Memory B cell (primary cell): ENCODE measurements around the gene KL.

Experiments used
- ATAC-seq: fragments of 150-1000 bp; cut with Tn5 transposase; 2 replicates; pipeline ENCODE4 v1.10.0; 2021; ENCODE audit warnings: low read depth, mild to moderate bottlenecking, moderate library complexity
- DNase-seq, 2 donors: peaks; one replicate each; pipeline ENCODE4 v3.0.0; 2022; ENCODE audit warnings: low spot score in 2 of 2
- H3K27ac Mint-ChIP-seq: one replicate; pipeline ENCODE4 v1.8.0; 2022; ENCODE audit warnings: mild to moderate bottlenecking, moderate library complexity, mixed read lengths
- H3K27me3 Mint-ChIP-seq: one replicate; pipeline ENCODE4 v1.8.0; 2022; ENCODE audit warnings: mixed read lengths
- H3K36me3 Mint-ChIP-seq: one replicate; pipeline ENCODE4 v1.8.0; 2022; ENCODE audit warnings: mild to moderate bottlenecking, mixed read lengths
- H3K4me1 Mint-ChIP-seq: one replicate; pipeline ENCODE4 v1.8.0; 2022; ENCODE audit warnings: mixed read lengths
- H3K4me3 Mint-ChIP-seq: one replicate; pipeline ENCODE4 v1.8.0; 2022; ENCODE audit warnings: mild to moderate bottlenecking, moderate library complexity, mixed read lengths
- H3K9me3 Mint-ChIP-seq: one replicate; pipeline ENCODE4 v1.8.0; 2022; ENCODE audit warnings: mixed read lengths

KL gene

DNA sequence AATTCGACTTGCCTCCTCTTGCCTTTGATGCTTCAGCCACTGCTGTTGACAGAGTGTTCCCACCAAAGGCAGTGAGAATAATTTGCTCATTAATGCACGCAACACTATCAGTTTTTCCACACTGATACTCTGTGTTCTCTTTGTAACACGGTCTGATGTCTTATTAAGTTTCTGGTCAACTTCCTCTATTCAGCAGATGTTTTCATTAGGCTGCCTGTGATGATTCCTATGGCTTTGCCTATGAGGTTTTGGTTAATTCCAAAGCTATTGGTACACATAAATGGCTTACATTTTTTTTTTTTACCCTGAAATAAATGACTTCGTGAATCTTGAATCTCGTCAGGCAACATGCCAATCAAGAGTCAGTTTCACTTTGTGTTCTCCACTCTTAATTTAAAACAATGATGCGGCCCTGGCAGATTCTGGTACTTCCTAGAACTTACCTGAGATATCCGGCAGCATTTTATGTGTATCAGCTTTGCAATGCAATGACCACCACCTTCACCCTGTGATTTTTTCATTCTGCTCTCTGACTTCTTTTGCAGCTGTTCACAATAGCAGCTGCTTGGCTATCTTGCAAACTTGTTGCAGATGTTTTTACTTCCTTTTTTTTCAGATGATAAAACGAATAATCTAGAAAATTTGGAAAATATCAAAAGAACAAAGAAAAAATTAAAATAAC lies 27.5 kb upstream of the KL start:
- Mint-ChIP-seq H3K27me3 (peaks cover 15% of the 10 kb centered on the region), H3K4me1 (peaks cover 9% of the 10 kb centered on the region), H3K4me3 (no peak overlapping the region), H3K27ac (no peak overlapping the region), H3K36me3 (peaks cover 3% of the 10 kb centered on the region), H3K9me3 (peaks cover 5% of the 10 kb centered on the region)
- DNase-seq, result no peak
- ATAC-seq, result no peak

DNA sequence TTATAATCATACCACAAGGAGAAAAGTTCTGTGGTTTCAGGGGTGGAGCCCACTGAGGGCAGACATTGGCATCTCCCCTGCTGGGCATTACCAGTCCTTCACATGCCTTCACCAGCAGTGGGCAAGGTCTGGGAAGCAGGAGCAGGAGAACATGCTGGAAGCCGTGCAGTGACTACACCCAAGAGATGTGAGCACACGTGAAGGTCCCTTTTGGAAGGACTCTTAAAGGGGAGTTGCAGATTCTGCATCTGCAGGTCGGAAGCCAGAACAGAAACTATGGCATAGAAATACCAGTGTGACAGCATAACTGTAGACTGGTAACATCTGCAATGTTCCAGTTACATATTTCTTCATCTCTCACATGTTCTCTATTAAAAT lies 26.9 kb upstream of the KL start:
- H3K4me1 Mint-ChIP-seq, result peaks cover 9% of the 10 kb centered on the region
- peaks cover 3% of the 10 kb centered on the region for H3K36me3 Mint-ChIP-seq
- ATAC-seq (no peak), DNase-seq (no peak)
- H3K9me3 Mint-ChIP-seq, result peaks cover 3% of the 10 kb centered on the region
- no peak overlapping the region for H3K27ac Mint-ChIP-seq
- H3K27me3 Mint-ChIP-seq, result peaks cover 14% of the 10 kb centered on the region
- H3K4me3 Mint-ChIP-seq, result no peak overlapping the region

DNA sequence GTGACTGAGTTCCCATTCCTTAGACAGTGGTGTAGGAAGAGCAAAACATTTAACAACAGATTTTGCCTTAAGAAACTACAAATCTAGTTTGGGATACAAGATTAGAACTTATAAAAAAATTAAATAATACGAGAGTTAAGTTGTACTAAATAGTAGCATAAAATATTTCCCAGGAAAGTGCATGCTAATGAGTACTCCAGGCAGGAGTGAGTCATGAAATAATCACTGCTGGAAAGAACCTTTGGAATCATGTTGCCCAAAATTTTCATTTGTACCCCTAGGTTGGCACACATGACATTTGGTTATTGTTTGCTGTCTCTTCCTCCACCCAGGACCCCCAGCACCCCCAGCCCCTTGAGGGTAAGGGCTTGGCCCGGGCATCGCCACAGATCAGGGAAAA lies 26.3 kb upstream of the KL start:
- ATAC-seq (no peak), DNase-seq (no peak)
- H3K9me3 Mint-ChIP-seq, result no peaks in the 10 kb centered on the region
- peaks cover 11% of the 10 kb centered on the region for H3K27me3 Mint-ChIP-seq
- peaks cover 9% of the 10 kb centered on the region for H3K4me1 Mint-ChIP-seq
- H3K36me3 Mint-ChIP-seq, result no peaks in the 10 kb centered on the region
- no peak overlapping the region for H3K27ac Mint-ChIP-seq
- H3K4me3 Mint-ChIP-seq, result no peak overlapping the region

DNA sequence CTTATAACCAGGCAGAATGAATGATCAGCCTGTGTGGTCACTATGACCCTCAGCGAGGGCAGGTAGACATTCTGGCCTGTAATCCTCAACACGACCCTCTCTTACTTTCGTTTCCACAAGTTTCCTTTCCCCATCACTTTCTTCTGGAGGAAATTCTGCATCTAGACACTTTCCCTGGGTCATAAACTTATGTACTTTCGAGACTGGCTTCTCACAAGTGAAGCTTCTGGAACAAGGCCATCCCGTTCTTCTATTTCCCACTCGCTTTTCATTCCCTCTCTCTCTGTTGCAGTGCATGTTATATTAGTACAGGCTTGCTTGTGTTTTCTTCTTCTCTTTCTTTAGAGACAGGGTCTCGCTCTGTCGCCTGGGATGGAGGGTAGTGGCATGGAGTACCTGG lies 23.1 kb upstream of the KL start:
- no peak for ATAC-seq
- no peak overlapping the region for H3K27ac Mint-ChIP-seq
- H3K4me3 Mint-ChIP-seq, result no peak overlapping the region
- peaks cover 9% of the 10 kb centered on the region for H3K4me1 Mint-ChIP-seq
- no peaks in the 10 kb centered on the region for H3K36me3 Mint-ChIP-seq
- peaks cover 10% of the 10 kb centered on the region for H3K27me3 Mint-ChIP-seq
- DNase-seq, result no peak
- H3K9me3 Mint-ChIP-seq, result no peaks in the 10 kb centered on the region

DNA sequence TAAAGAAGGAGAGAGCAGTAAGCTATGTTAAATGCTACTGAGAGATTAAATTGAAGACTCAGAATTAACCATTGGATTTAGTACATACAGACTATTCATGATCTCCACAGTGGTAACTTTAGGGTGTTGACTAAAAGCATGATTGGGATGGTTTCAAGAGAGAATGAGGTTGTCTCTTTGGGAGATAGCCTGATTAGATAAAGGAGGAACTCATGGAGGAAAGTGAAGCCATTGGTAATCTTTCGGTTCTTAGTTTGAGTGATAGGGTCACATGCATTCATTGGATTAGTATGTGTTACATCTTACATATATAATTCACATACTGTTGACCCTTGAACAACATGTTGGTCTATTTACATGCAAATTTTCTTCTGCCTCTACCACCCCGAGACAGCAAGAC lies 18.8 kb upstream of the KL start:
- no peak for ATAC-seq
- no peaks in the 10 kb centered on the region for H3K36me3 Mint-ChIP-seq
- H3K9me3 Mint-ChIP-seq, result no peaks in the 10 kb centered on the region
- H3K4me3 Mint-ChIP-seq, result no peak overlapping the region
- H3K4me1 Mint-ChIP-seq, result no peaks in the 10 kb centered on the region
- no peak overlapping the region for H3K27ac Mint-ChIP-seq
- H3K27me3 Mint-ChIP-seq, result peaks cover 4% of the 10 kb centered on the region
- DNase-seq, result no peak

- DNase-seq, result no peak
- Mint-ChIP-seq H3K4me3 (no peak overlapping the region), H3K4me1 (no peaks in the 10 kb centered on the region), H3K27me3 (peaks cover 4% of the 10 kb centered on the region), H3K27ac (no peak overlapping the region), H3K36me3 (no peaks in the 10 kb centered on the region), H3K9me3 (no peaks in the 10 kb centered on the region)
- no peak for ATAC-seq
Measured at GRCh38 chr13:32998966-32999365, 17.3 kb upstream of the KL start.

- no peaks in the 10 kb centered on the region for H3K4me1 Mint-ChIP-seq
- no peak for DNase-seq
- no peaks in the 10 kb centered on the region for H3K9me3 Mint-ChIP-seq
- H3K36me3 Mint-ChIP-seq, result no peaks in the 10 kb centered on the region
- peaks cover 3% of the 10 kb centered on the region for H3K27me3 Mint-ChIP-seq
- no peak overlapping the region for H3K4me3 Mint-ChIP-seq
- no peak for ATAC-seq
- H3K27ac Mint-ChIP-seq, result no peak overlapping the region
Measured at GRCh38 chr13:33000365-33000764, 15.9 kb upstream of the KL start.

- ATAC-seq, result no peak
- H3K36me3 Mint-ChIP-seq, result peaks cover 7% of the 10 kb centered on the region
- peaks cover 11% of the 10 kb centered on the region for H3K9me3 Mint-ChIP-seq
- H3K4me1 Mint-ChIP-seq, result no peaks in the 10 kb centered on the region
- peaks cover 9% of the 10 kb centered on the region for H3K27me3 Mint-ChIP-seq
- no peak for DNase-seq
- no peak overlapping the region for H3K27ac Mint-ChIP-seq
- H3K4me3 Mint-ChIP-seq, result no peak overlapping the region
Measured at GRCh38 chr13:33003458-33004019, 12.7 kb upstream of the KL start.

DNA sequence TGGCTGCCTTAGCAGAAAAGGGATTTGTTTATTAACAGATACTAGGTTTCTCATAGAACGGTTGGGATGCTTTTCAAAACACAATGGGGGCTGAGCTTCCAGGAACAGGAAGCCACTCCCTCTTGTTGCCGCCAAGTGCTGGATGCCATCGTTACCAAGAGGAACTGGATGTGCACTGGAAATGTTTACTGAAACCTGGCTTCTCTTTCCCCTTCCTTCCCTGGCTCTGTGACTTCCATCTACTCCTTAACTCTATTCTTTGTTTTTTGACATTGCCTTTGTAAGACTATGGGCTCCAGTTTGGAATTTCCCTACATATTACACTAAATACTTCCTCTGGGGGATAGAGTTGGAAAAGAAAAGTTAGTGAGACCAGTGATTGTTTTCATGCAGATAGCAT lies 11.7 kb upstream of the KL start:
- H3K27me3 Mint-ChIP-seq, result peaks cover 16% of the 10 kb centered on the region

GRCh38 chr13:33006134-33006533 lies 10.1 kb upstream of the KL start:
- Mint-ChIP-seq H3K27ac (no peak overlapping the region), H3K27me3 (peaks cover 21% of the 10 kb centered on the region), H3K4me1 (no peaks in the 10 kb centered on the region), H3K4me3 (no peak overlapping the region), H3K36me3 (peaks cover 12% of the 10 kb centered on the region), H3K9me3 (peaks cover 18% of the 10 kb centered on the region)
- DNase-seq (no peak), ATAC-seq (no peak)

More for the DNA sequence above, 11.7 kb upstream of the KL start:
- DNase-seq (no peak), ATAC-seq (no peak)
- peaks cover 12% of the 10 kb centered on the region for H3K36me3 Mint-ChIP-seq
- H3K27ac Mint-ChIP-seq, result no peak overlapping the region
- H3K9me3 Mint-ChIP-seq, result peaks cover 17% of the 10 kb centered on the region
- no peaks in the 10 kb centered on the region for H3K4me1 Mint-ChIP-seq
- no peak overlapping the region for H3K4me3 Mint-ChIP-seq

- no peaks in the 10 kb centered on the region for H3K4me1 Mint-ChIP-seq
- no peak overlapping the region for H3K27ac Mint-ChIP-seq
- H3K4me3 Mint-ChIP-seq, result no peak overlapping the region
- peaks cover 12% of the 10 kb centered on the region for H3K36me3 Mint-ChIP-seq
- DNase-seq, result no peak
- H3K9me3 Mint-ChIP-seq, result peaks cover 18% of the 10 kb centered on the region
- peaks cover 21% of the 10 kb centered on the region for H3K27me3 Mint-ChIP-seq
- no peak for ATAC-seq
Measured at GRCh38 chr13:33006638-33007037, 9.6 kb upstream of the KL start.

DNA sequence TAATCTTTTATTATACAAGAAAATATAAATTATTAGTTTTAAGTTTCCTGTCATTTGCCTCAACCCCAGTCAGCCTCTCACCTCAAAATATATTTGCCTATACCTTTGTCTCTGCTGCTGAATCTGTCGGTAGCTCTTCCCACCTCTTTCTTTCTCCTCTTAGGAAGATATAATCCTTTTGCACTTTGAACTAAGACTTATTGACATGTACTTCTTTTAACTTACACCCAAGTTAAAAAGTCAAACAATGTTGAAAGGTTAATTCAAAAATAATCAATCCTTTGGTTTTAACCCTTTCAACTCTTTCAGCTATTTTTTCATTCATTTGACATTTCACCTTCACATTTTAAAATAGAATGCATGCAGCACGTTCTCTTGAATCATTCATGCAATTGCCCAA lies 9.0 kb upstream of the KL start:
- peaks cover 22% of the 10 kb centered on the region for H3K27me3 Mint-ChIP-seq
- ATAC-seq (no peak), DNase-seq (no peak)
- no peaks in the 10 kb centered on the region for H3K4me1 Mint-ChIP-seq
- H3K4me3 Mint-ChIP-seq, result no peak overlapping the region
- peaks cover 12% of the 10 kb centered on the region for H3K36me3 Mint-ChIP-seq
- H3K9me3 Mint-ChIP-seq, result peaks cover 18% of the 10 kb centered on the region
- H3K27ac Mint-ChIP-seq, result no peak overlapping the region

- H3K4me3 Mint-ChIP-seq, result no peak overlapping the region
- H3K27me3 Mint-ChIP-seq, result peaks cover 22% of the 10 kb centered on the region
- H3K9me3 Mint-ChIP-seq, result peaks cover 18% of the 10 kb centered on the region
- H3K27ac Mint-ChIP-seq, result no peak overlapping the region
- H3K4me1 Mint-ChIP-seq, result no peaks in the 10 kb centered on the region
- ATAC-seq (no peak), DNase-seq (no peak)
- H3K36me3 Mint-ChIP-seq, result peaks cover 12% of the 10 kb centered on the region
Measured at GRCh38 chr13:33007950-33008349, 8.3 kb upstream of the KL start.

DNA sequence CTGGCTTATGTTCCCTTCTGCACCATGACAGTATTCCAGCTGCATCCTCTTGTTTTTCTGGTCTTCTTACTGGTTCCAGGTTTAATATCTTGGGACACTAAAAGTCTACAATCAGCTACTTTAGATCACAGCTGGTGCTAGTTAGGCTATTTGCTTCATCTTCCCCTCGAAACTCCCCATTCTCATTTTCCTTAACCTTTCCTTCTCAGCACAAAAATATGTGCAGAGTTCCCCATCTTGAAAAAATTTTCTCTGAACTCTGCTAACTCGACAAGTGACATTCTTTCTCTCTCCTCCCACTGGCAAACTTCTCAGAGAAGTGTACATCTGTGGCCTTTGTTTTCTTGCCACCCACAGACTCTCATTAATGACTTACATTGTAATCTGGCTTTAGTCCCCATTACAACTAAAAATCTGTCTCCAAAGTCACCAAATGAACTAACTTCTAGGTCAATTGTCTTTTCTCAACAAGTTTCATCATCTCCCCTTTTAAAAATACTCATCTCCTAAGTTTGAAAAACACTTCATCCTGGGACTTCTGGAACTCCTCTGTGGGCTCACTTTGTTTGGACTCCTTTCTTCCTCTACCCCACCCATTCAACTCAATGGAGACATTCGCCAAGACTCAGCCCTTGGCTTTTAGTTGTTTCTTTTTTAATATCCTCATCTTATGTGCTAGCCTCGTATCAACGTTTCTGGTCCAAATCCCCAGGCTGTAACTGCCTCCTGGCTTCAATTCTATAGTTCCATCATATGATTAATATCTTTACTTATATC lies 7.1 kb upstream of the KL start:
- H3K9me3 Mint-ChIP-seq, result peaks cover 18% of the 10 kb centered on the region
- DNase-seq (no peak), ATAC-seq (no peak)
- H3K4me3 Mint-ChIP-seq, result no peak overlapping the region
- no peaks in the 10 kb centered on the region for H3K4me1 Mint-ChIP-seq
- H3K27ac Mint-ChIP-seq, result no peak overlapping the region
- peaks cover 27% of the 10 kb centered on the region for H3K27me3 Mint-ChIP-seq
- H3K36me3 Mint-ChIP-seq, result peaks cover 12% of the 10 kb centered on the region
